A549 (cell line): ENCODE data around the gene AIRE.

ENCODE experiments used
- CHD2 ChIP-seq: fragments of 150-350 bp; IDR thresholded peaks from 2 replicates; pipeline ENCODE4 v1.6.1; 2014; ENCODE audit warnings: low read length; ENCODE audit not compliant: partially characterized antibody
- EP300 ChIP-seq, 2 experiments: fragments of >200 bp; sonication (Bioruptor Twin); formaldehyde crosslinking; IDR thresholded peaks; 2 replicates in 1 of 2; 3 replicates in 1 of 2; pipeline ENCODE4 v1.6.1; 2016 to 2017
- POLR2A ChIP-seq: IDR thresholded peaks from 2 replicates; pipeline ENCODE4 v1.6.1; 2012; ENCODE audit warnings: mild to moderate bottlenecking, low read length
- TF ChIP-seq, protein P1 (sequence below): fragments of 450-650 bp; IDR thresholded peaks from 2 replicates; pipeline ENCODE4 v1.6.1; 2014; ENCODE audit warnings: antibody characterized with exemption

DNA sequence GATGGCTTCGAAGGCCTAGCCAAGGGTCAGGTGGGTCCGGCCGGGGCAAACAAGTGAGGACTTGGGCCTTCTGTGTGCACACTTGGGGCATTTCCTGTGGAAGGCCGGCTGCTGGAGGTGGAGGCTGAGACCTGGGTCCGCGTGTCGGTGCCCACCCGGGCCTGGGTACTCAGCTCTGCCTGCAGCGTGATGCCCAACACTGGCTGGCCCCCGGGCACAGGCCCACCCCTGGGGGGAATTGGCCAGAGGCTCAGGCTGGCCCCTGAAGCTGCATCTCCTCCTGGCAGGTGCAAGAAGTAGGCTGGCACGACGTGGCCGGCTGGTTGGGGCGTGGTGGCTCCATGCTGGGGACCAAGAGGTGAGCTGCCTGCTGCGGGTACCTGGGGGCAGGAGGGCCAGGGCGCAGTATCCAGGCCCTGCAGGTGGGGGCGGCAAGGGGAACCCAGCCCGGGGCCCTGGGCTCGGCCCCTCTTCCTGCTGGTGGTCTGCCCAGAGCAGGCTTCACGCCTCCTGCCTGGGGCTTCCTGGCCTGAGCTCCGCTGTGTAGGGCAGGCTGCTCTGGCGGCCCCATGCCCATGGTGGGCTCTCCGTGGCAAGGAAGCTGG lies 36.3 kb downstream of the AIRE start:
- TF ChIP-seq CHD2 (no peak), POLR2A (no peak), EP300 (IDR thresholded peaks at IDR 0.05) (no peak)
- TF ChIP-seq, protein P1, sequence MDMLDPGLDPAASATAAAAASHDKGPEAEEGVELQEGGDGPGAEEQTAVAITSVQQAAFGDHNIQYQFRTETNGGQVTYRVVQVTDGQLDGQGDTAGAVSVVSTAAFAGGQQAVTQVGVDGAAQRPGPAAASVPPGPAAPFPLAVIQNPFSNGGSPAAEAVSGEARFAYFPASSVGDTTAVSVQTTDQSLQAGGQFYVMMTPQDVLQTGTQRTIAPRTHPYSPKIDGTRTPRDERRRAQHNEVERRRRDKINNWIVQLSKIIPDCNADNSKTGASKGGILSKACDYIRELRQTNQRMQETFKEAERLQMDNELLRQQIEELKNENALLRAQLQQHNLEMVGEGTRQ, result no peak
